ENCODE data around the gene TPCN1. TPM values are rescaled to one million over a fixed set of nuclear protein-coding genes. Genes with fewer than 3 reads are reported as not detected.

TPCN1 gene
- polyA plus RNA-seq, 1 of the 3 experiments (the other 2 are of a cell fraction) = 15.7 TPM

GRCh38 chr12:113211160-113211559 is 10.1 kb upstream of the TPCN1 start (continued):
- TF ChIP-seq TAF1 (IDR thresholded peaks at IDR 0.05; ENCODE audit: borderline replicate concordance, low read depth, low read length) (no peak), NFIC (IDR thresholded peaks at IDR 0.05; ENCODE audit: borderline replicate concordance) (no peak), CHD2 (IDR thresholded peaks at IDR 0.05; ENCODE audit: low read length, partially characterized antibody) (no peak), MAX (IDR thresholded peaks at IDR 0.05; ENCODE audit: low read depth) (no peak), JUND (IDR thresholded peaks at IDR 0.05) (no peak), POLR2AphosphoS5 (IDR thresholded peaks at IDR 0.05; ENCODE audit: low read depth, low read length) (no peak), RCOR1 (IDR thresholded peaks at IDR 0.05; ENCODE audit: low read length) (no peak), GATA2 (CRISPR knock-in tag; IDR thresholded peaks at IDR 0.05) (no peak)

- H3K27ac ChIP-seq (ENCODE audit: low read depth in 2 of 2, low read length in 1 of 2) = peak overlapping the region; percentile 17 to 79; a peak in 3 of 4 replicates
- H3K4me2 ChIP-seq = peak overlapping the region; percentile 13; the same call in 1 of the 2 replicates
- no peak for TF ChIP-seq CHD2 (IDR thresholded peaks at IDR 0.05; ENCODE audit: low read length, partially characterized antibody)
- TF ChIP-seq USF2 (IDR thresholded peaks at IDR 0.05; ENCODE audit: borderline replicate concordance, low read depth, low read length) = no peak
- TF ChIP-seq TEAD4 (IDR thresholded peaks at IDR 0.05; ENCODE audit: borderline replicate concordance, insufficient read depth) = no peak
- no peak for TF ChIP-seq FOXM1 (IDR thresholded peaks at IDR 0.05; ENCODE audit: low read depth)
- no peak; the same call in 1 of the 2 replicates for TF ChIP-seq NFIC (IDR thresholded peaks at IDR 0.05; ENCODE audit: borderline replicate concordance)
- no peak for TF ChIP-seq IRF3 (IDR thresholded peaks at IDR 0.05; ENCODE audit: low read depth, low read length)
- peak; percentile 64 for TF ChIP-seq TCF12 (IDR thresholded peaks at IDR 0.05)
- TF ChIP-seq USF1 (IDR thresholded peaks at IDR 0.05; ENCODE audit: borderline replicate concordance, low read depth) = no peak
- 0 out of 2 replicates have a peak, but pooled peaks have one; percentile 27 for TF ChIP-seq MAX (IDR thresholded peaks at IDR 0.05; ENCODE audit: low read depth)
- no peak; the same call in 1 of the 2 replicates for TF ChIP-seq PBX3 (IDR thresholded peaks at IDR 0.05)
- no peak for TF ChIP-seq JUND (IDR thresholded peaks at IDR 0.05)
- TF ChIP-seq ELF1 (IDR thresholded peaks at IDR 0.05) = peak; percentile 72
- TF ChIP-seq YY1 (IDR thresholded peaks at IDR 0.05; ENCODE audit: low read depth) = no peak
- no peak for TF ChIP-seq GABPA (IDR thresholded peaks at IDR 0.05; ENCODE audit: low read depth)
- TF ChIP-seq POLR2AphosphoS5 (IDR thresholded peaks at IDR 0.05; ENCODE audit: low read depth, low read length) = no peak
- TF ChIP-seq NRF1 (IDR thresholded peaks at IDR 0.05; ENCODE audit: low read depth, low read length) = no peak
- no peak for TF ChIP-seq SIN3A (IDR thresholded peaks at IDR 0.05; ENCODE audit: borderline replicate concordance, low read depth, low read length)
- no peak for TF ChIP-seq MXI1 (IDR thresholded peaks at IDR 0.05; ENCODE audit: low read depth, low read length)
- TF ChIP-seq RXRA (IDR thresholded peaks at IDR 0.05; ENCODE audit: borderline replicate concordance, low read depth) = no peak
- TF ChIP-seq FOSL2 (IDR thresholded peaks at IDR 0.05; ENCODE audit: borderline replicate concordance, low read depth) = peak; percentile 55; the same call in 1 of the 2 replicates
- TF ChIP-seq REST (IDR thresholded peaks at IDR 0.05; ENCODE audit: low read depth, low read length) = no peak
These were observed 6.3 kb upstream of the TPCN1 start for GRCh38 chr12:113214895-113215400.

More at GRCh38 chr12:113214895-113215400, 6.3 kb upstream of the TPCN1 start:
- DNase-seq = peak; percentile 45
- H3F3A ChIP-seq (replicated peaks; ENCODE audit: insufficient read depth) = peaks cover 9% of the 10 kb centered on the region
- H3K9me3 ChIP-seq = no peaks in the 10 kb centered on the region
- H4K20me1 ChIP-seq (ENCODE audit: insufficient read depth) = no peaks in the 10 kb centered on the region
- no peaks in the 10 kb centered on the region for H3K36me3 ChIP-seq (replicated peaks in 1 of 2; ENCODE audit: control insufficient read depth in 1 of 2, insufficient read depth in 2 of 2, low read length in 1 of 2)
- WGBS (ENCODE audit: low lambda C conversion rate) = 24% methylated on average over 5 of the region's 5 CpGs
- no peaks in the 10 kb centered on the region for H3K27me3 ChIP-seq (ENCODE audit: insufficient read depth)
- H3K9me2 ChIP-seq = no peaks in the 10 kb centered on the region
- ChIA-PET POLR2A (no interaction called here), CTCF (no interaction called here)
- peaks cover 4% of the 10 kb centered on the region in 2 experiments; a peak in 2 of 4 replicates for H3K4me1 ChIP-seq (ENCODE audit: control insufficient read depth in 1 of 2, insufficient read depth in 2 of 2, low read depth in 1 of 2, low read length in 1 of 2)
- H2AFZ ChIP-seq (ENCODE audit: low read depth) = peak overlapping the region; percentile 33; the same call in 1 of the 2 replicates
- no peak overlapping the region for H3K4me3 ChIP-seq (ENCODE audit: low read depth in 2 of 2, low read length in 1 of 2)
- 0 out of 2 replicates have a peak, but pooled peaks cover under 1% of the 10 kb centered on the region for H3K79me2 ChIP-seq (ENCODE audit: insufficient read depth)
- H3K9ac ChIP-seq = peak overlapping the region; percentile 17; the same call in 1 of the 2 replicates
